Cerebellar cortex (tissue), 1 donor: ENCODE data around the gene PSMA7.

Source experiments
- DNase-seq: peaks from one replicate; pipeline ENCODE4 v3.0.0-alpha.2; 2015; ENCODE audit warnings: low spot score

Gene PSMA7

DNA sequence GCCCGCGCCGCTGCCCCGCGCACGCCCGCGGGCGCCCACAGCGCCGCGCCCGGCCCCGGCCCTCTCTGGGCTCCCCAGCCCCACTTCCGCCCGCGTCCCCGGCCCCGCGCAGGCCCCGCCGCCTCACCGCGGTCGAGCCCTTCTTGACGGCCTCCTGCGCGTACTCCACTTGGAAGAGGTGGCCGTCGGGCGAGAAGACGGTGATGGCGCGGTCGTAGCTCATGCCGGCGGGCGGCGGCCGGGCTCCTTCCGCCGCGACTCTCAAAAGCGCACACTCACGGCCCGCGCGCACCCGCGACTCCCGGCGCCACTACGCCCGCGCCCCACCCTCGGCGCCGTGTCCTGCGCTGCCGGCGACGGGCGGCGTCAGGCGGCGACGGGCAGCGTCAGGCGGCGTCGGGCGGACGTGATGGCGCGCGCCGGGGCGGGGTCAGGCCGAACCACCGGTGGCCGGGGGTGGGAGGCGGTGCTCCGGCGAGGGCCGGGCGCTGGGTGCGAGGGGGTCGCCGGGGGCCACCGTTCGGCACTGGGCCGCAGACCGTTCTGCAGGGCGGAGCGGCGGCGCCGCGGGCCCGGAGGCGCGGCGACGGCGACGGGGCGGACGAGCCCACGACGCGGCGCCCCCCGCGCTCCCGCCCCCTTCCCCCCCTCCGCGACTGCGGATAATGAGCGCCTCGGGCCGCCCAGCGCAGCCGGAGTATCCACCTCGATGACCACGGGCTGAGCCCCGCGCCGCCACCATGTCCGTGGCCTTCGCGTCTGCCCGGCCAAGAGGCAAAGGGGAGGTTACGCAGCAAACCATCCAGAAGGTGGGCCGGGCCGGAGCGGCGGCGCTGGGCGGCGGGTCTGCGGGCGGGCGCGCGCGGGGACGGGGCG is at the start of gene PSMA7, which contains the start of gene SS18L1:
PSMA7 (minus strand) TSS at position 314 of the 876 bp plus-strand sequence; CDS start at position 223, 91 bp downstream.
SS18L1 (plus strand) TSS at position 689 of the 876 bp plus-strand sequence; CDS start at position 741, 52 bp downstream.
- peak; percentile 82 for DNase-seq

GRCh38 chr20:62192635-62193034 is 49.4 kb upstream of the PSMA7 start:
- no peak for DNase-seq

GRCh38 chr20:62191781-62192559 is 48.8 kb upstream of the PSMA7 start:
- no peak for DNase-seq

GRCh38 chr20:62190639-62191411 is 47.6 kb upstream of the PSMA7 start:
- DNase-seq, result no peak

GRCh38 chr20:62186887-62187866 is 44.0 kb upstream of the PSMA7 start:
- DNase-seq, result no peak

- DNase-seq, result no peak
These were observed 42.9 kb upstream of the PSMA7 start for GRCh38 chr20:62186096-62186426.

DNA sequence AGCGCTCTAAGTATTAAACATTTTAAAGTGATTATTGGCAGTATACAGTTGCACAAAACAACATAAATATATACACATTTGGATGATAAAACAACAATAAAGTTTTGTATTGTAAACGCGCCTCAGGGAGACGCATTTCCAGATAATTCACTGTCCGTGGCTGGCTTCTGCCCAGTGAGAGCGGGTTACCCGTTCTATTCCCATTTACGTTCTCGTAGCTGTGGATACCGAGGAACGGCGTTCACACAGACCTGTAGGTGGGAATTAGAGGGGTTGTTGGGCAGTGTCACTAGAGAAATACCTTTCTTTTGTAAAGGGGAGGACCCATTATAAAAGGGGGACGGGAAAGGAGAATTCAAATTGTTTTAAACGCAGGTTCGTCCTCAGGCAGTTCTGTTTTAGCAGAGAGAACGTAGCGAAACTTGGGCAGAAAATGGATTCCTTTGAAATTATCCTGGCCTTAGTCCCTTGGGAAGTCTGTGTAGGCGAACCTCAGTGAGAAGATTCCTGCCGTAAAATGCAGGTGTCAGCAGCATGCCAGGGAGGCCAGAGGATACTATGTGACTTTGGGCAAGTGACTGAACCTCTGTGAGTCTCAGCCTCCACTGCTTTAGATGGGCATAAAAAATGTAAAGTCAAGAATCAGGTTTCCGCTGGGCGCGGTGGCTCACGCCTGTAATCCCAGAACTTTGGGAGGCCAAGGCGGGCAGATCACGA is 40.4 kb upstream of the PSMA7 start:
- DNase-seq, result no peak

DNA sequence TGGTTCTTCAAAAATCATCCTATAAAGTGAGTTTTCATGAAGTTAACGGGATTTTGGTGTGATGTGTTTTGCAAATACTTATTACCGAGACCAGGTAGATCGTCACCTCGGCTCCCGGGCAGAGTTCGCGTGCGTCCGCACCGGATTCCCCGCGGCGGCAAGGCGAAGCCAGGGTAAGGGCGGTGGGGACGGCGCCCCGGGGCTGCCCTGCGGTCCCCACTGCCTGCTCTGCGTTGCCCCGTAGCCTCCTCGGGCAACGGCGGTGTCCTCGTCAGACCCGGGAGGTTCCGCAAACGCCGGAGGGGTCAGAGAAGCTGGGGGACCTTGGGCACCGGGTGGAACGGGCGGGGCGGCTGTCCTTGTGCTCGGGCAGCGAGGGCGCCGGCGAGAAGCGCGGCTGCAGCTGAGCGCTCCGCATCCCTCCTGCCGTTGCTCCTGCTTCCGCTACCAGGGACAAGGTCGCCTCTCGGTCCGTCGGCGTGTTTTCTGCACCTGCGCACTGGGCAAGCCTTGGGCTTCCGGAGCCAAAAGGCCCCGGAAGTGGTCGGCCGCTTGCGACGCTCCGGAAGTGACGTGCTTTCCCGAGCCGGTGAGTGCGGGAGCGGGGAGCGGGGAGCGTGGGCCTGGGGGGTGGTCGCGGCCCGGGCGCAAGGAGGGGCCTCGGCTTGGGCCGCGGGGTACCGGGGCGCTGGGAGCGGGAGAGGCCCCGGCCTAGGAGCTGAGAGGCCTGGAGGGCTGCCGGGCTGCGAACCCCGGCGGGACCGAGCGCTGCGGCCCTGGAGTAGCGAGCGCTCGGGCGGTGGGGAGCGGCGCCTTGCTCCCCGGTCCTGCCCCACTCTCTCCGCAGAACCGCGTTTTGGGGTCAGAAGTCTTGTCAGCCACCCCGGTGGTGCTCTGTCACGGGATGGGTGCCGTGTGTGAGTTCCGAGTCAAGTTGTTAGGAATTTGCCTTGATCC is 39.6 kb upstream of the PSMA7 start, which contains the start of gene MTG2:
MTG2 (plus strand) TSS at position 560 of the 957 bp plus-strand sequence. CDS start 10,393 bp downstream, outside the sequence.
- DNase-seq, result peak; percentile 96

GRCh38 chr20:62181808-62182207 is 38.6 kb upstream of the PSMA7 start:
- DNase-seq, result no peak

DNA sequence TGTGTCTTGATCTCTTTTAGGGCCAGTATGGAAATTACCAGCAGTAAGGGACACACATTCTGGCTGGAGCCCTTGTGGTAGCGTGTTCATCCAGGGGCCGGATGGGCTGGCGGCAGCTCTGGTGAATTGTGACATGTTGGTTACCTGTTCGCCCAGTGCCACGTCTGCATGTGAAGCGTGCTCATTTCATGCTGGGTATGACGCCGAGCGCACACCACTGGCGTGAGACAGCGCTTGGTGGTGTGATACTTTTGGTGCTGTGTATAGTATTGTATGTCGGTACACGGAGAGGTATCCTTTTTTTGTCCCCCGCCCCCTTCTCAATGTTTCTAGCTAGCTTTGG is 35.9 kb upstream of the PSMA7 start:
- DNase-seq, result no peak

GRCh38 chr20:62178316-62179161 is 35.3 kb upstream of the PSMA7 start:
- peak; percentile 91 for DNase-seq

- DNase-seq, result no peak
These were observed 34.1 kb upstream of the PSMA7 start for GRCh38 chr20:62177307-62177706.

DNA sequence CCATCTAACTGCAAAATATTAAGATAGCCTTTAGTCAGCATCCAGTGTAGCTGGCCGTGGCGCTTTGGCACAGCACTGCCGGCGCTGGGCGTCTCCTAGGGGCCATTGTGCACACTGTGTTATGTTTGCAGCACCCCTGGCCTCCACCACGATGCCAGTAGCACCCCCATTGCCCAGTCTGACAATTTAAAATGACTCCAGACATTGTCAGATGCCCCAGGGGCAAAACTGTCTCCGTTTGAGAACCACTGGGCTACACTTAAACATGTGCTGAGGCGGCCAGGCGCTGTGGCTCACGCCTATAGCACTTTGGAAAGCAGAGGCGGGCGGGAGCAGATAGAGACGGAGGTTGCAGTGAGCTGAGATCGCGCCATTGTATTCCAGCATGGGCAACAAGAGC is 33.7 kb upstream of the PSMA7 start:
- DNase-seq, result no peak

- DNase-seq, result no peak
These were observed 32.5 kb upstream of the PSMA7 start for GRCh38 chr20:62175711-62176110.

GRCh38 chr20:62174870-62175624 is 31.9 kb upstream of the PSMA7 start:
- DNase-seq, result no peak

- no peak for DNase-seq
These were observed 31.0 kb upstream of the PSMA7 start for GRCh38 chr20:62174021-62174804.

DNA sequence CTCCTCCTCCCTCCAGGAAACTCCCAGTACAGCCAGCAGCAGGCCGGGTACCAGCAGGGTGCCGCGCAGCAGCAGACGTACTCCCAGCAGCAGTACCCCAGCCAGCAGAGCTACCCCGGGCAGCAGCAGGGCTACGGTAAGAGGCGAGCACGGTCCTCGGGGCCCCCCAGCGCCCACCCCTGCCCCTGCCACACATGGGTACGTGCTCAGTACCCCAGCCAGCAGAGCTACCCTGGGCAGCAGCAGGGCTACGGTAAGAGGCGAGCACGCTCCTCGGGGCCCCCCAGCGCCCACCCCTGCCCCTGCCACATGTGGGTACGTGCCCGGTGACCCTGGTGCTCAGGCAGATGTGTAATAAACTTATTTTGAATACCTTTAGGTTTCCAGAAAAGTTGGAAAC is 29.5 kb upstream of the PSMA7 start:
- DNase-seq, result no peak
